HT1080 (cell line): Measurements from ENCODE around the gene ADAMTS13. TPM values are rescaled to one million over a fixed set of nuclear protein-coding genes. Genes with fewer than 3 reads are reported as not detected.

Source experiments
- DNase-seq: peaks from one replicate; pipeline ENCODE4 v3.0.0-alpha.2; 2015; ENCODE audit warnings: low read depth
- total RNA-seq: library from RNA; depleted of rRNA; stranded (reverse); fragments of >200 nt; shearing (Covaris generic); gene quantifications from 2 replicates; pipeline ENCODE4 v1.2.3, GENCODE V29; 2014; rRNA removed

Gene ADAMTS13
- total RNA-seq, 1 experiment from 2014 or later, result 0.19 TPM

GRCh38 chr9:133505901-133506652 is 83.9 kb downstream of the ADAMTS13 start:
- no peak for DNase-seq

- peak; percentile 67 for DNase-seq
Measured at GRCh38 chr9:133506653-133507038, 84.5 kb downstream of the ADAMTS13 start.

- no peak for DNase-seq
Measured at GRCh38 chr9:133507246-133507965, 85.2 kb downstream of the ADAMTS13 start.

- DNase-seq, result no peak
Measured at GRCh38 chr9:133508046-133508445, 85.9 kb downstream of the ADAMTS13 start.

Other genes with a start within 250 kb of the ADAMTS13 start
- not detected in 2 replicates for gene OBP2B, start 213.1 kb upstream of the ADAMTS13 start, total RNA-seq
- gene ABO, start 147.2 kb upstream of the ADAMTS13 start, total RNA-seq, result not detected in 2 replicates
- gene SURF6, start 86.2 kb upstream of the ADAMTS13 start, total RNA-seq, result 25.1 and 36.1 TPM in 2 replicates
- gene MED22, start 74.2 kb upstream of the ADAMTS13 start, total RNA-seq, result 26.4 and 33.4 TPM in 2 replicates
- gene RPL7A, start 74.1 kb upstream of the ADAMTS13 start, total RNA-seq, result 2,307 and 2,771 TPM in 2 replicates
- 35.3 and 40.9 TPM in 2 replicates for gene SURF1, start 65.9 kb upstream of the ADAMTS13 start, total RNA-seq
- 92.7 and 110 TPM in 2 replicates for gene SURF2, start 65.8 kb upstream of the ADAMTS13 start, total RNA-seq
- 220 and 286 TPM in 2 replicates for gene SURF4, start 46.3 kb upstream of the ADAMTS13 start, total RNA-seq
- gene STKLD1, start 46.0 kb upstream of the ADAMTS13 start, total RNA-seq, result not detected in 2 replicates
- gene REXO4, start 4.4 kb upstream of the ADAMTS13 start, total RNA-seq, result 28.8 and 31.6 TPM in 2 replicates
- gene CACFD1, start 37.6 kb downstream of the ADAMTS13 start, total RNA-seq, result 0.37 and 1.1 TPM in 2 replicates
- gene SLC2A6, start 56.7 kb downstream of the ADAMTS13 start, total RNA-seq, result 2.3 and 2.4 TPM in 2 replicates
- not detected in 2 replicates for gene MYMK, start 102.6 kb downstream of the ADAMTS13 start, total RNA-seq
- gene ADAMTSL2, start 112.3 kb downstream of the ADAMTS13 start, total RNA-seq, result not detected in 2 replicates
- not detected in 2 replicates for gene FAM163B, start 187.0 kb downstream of the ADAMTS13 start, total RNA-seq
- gene DBH, start 214.0 kb downstream of the ADAMTS13 start, total RNA-seq, result not detected in 2 replicates